ENCODE results near the gene PDIA4. TPM values are rescaled to one million over a fixed set of nuclear protein-coding genes. Genes with fewer than 3 reads are reported as not detected.
"Not testable (repeated sequence)": the region's sequence is repeated elsewhere in the genome, so short reads cannot be mapped to it uniquely, and the experiment has no call there.

PDIA4 gene
- total RNA-seq, 4 donors from 2014 or later = 48.6 to 61.8 (median 57.4) TPM

GRCh38 chr7:149046416-149046815, 18.1 kb upstream of the PDIA4 start:
- TF ChIP-seq POLR2AphosphoS5 (IDR thresholded peaks at IDR 0.05) = no peak
- TF ChIP-seq EP300 (IDR thresholded peaks at IDR 0.05) = no peak
- no peak for TF ChIP-seq CTCF (IDR thresholded peaks at IDR 0.05)
- no peak for TF ChIP-seq POLR2A (IDR thresholded peaks at IDR 0.05)
- Histone ChIP-seq H3K27me3 (no peaks in the 10 kb centered on the region), H3K4me1 (no peaks in the 10 kb centered on the region), H3K9me3 (no peaks in the 10 kb centered on the region), H3K4me3 (no peak overlapping the region), H3K36me3 (no peaks in the 10 kb centered on the region), H3K27ac (no peak overlapping the region)
- WGBS = 99% methylated on average over 2 of the region's 2 CpGs
- DNase-seq (ENCODE audit: low spot score in 2 of 2) = no peak

GRCh38 chr7:149043936-149044335, 15.6 kb upstream of the PDIA4 start:
- TF ChIP-seq POLR2AphosphoS5 (IDR thresholded peaks at IDR 0.05) = no peak
- no peak for TF ChIP-seq POLR2A (IDR thresholded peaks at IDR 0.05)
- TF ChIP-seq EP300 (IDR thresholded peaks at IDR 0.05) = no peak
- H3K36me3 ChIP-seq = no peaks in the 10 kb centered on the region
- WGBS = 88% methylated on average over 8 of the region's 8 CpGs
- H3K4me3 ChIP-seq = no peak overlapping the region
- H3K27me3 ChIP-seq = no peaks in the 10 kb centered on the region
- no peak overlapping the region for H3K27ac ChIP-seq
- no peaks in the 10 kb centered on the region for H3K4me1 ChIP-seq
- DNase-seq (ENCODE audit: low spot score in 2 of 2) = no peak
- no peaks in the 10 kb centered on the region for H3K9me3 ChIP-seq

GRCh38 chr7:149041350-149041749, 13.0 kb upstream of the PDIA4 start:
- Histone ChIP-seq H3K4me1 (no peaks in the 10 kb centered on the region), H3K4me3 (no peak overlapping the region), H3K36me3 (no peaks in the 10 kb centered on the region), H3K27me3 (no peaks in the 10 kb centered on the region), H3K9me3 (no peaks in the 10 kb centered on the region), H3K27ac (no peak overlapping the region)
- no peak for DNase-seq (ENCODE audit: low spot score in 2 of 2)
- TF ChIP-seq POLR2A (IDR thresholded peaks at IDR 0.05) = no peak
- no peak for TF ChIP-seq POLR2AphosphoS5 (IDR thresholded peaks at IDR 0.05)
- TF ChIP-seq EP300 (IDR thresholded peaks at IDR 0.05) = no peak
- no peak for TF ChIP-seq CTCF (IDR thresholded peaks at IDR 0.05)
- 75% methylated on average over 5 of the region's 5 CpGs for WGBS

GRCh38 chr7:149038641-149039040, 10.3 kb upstream of the PDIA4 start:
- H3K4me1 ChIP-seq; DNase-seq (ENCODE audit: low spot score in 2 of 2); H3K27ac ChIP-seq; H3K4me3 ChIP-seq; H3K27me3 ChIP-seq; H3K9me3 ChIP-seq; H3K36me3 ChIP-seq: not testable (repeated sequence)
- WGBS = 89% methylated on average over 24 of the region's 32 CpGs

- no peak overlapping the region for H3K4me3 ChIP-seq
- no peak for TF ChIP-seq POLR2A (IDR thresholded peaks at IDR 0.05)
- TF ChIP-seq EP300 (IDR thresholded peaks at IDR 0.05) = no peak
- no peak for TF ChIP-seq CTCF (IDR thresholded peaks at IDR 0.05)
- no peak for TF ChIP-seq POLR2AphosphoS5 (IDR thresholded peaks at IDR 0.05)
- H3K9me3 ChIP-seq = no peaks in the 10 kb centered on the region
- no peaks in the 10 kb centered on the region for H3K36me3 ChIP-seq
- DNase-seq (ENCODE audit: low spot score in 2 of 2) = no peak
- no peaks in the 10 kb centered on the region for H3K4me1 ChIP-seq
- H3K27ac ChIP-seq = no peak overlapping the region
- H3K27me3 ChIP-seq = no peaks in the 10 kb centered on the region
- WGBS = 100% methylated on average over 1 of the region's 1 CpG
These were observed 8.4 kb upstream of the PDIA4 start for GRCh38 chr7:149036676-149037075.

GRCh38 chr7:149031353-149031910, 3.1 kb upstream of the PDIA4 start:
- Histone ChIP-seq H3K36me3 (no peaks in the 10 kb centered on the region), H3K27ac (no peak overlapping the region), H3K4me3 (no peak overlapping the region), H3K9me3 (no peaks in the 10 kb centered on the region), H3K4me1 (peaks cover 23% of the 10 kb centered on the region), H3K27me3 (no peaks in the 10 kb centered on the region)
- 94% methylated on average over 3 of the region's 3 CpGs for WGBS
- no peak for TF ChIP-seq POLR2A (IDR thresholded peaks at IDR 0.05)
- no peak for TF ChIP-seq EP300 (IDR thresholded peaks at IDR 0.05)
- TF ChIP-seq CTCF (IDR thresholded peaks at IDR 0.05) = no peak
- no peak for TF ChIP-seq POLR2AphosphoS5 (IDR thresholded peaks at IDR 0.05)
- DNase-seq (ENCODE audit: low spot score in 2 of 2) = no peak

GRCh38 chr7:149030439-149030838, 2.1 kb upstream of the PDIA4 start:
- DNase-seq (ENCODE audit: low spot score in 2 of 2); H3K27me3 ChIP-seq; H3K36me3 ChIP-seq; H3K9me3 ChIP-seq; H3K27ac ChIP-seq; H3K4me3 ChIP-seq: not testable (repeated sequence)
- WGBS = 95% methylated on average over 9 of the region's 9 CpGs
- H3K4me1 ChIP-seq = peaks cover 23% of the 10 kb centered on the region
